Vagina (tissue), 2 donors: Measurements from ENCODE around the gene CD109. TPM values are rescaled to one million over a fixed set of nuclear protein-coding genes. Genes with fewer than 3 reads are reported as not detected.

Experiments
- DNase-seq, 2 donors: peaks; one replicate each; pipeline ENCODE4 v3.0.0-alpha.2; 2017; ENCODE audit errors: extremely low spot score in 2 of 2
- H3K27ac ChIP-seq: fragments of 200-600 bp; sonication (generic); one replicate; pipeline ENCODE4 v1.5.1; 2019
- H3K27me3 ChIP-seq: fragments of 200-600 bp; sonication (generic); one replicate; pipeline ENCODE4 v1.5.1; 2019
- H3K36me3 ChIP-seq, 2 donors: fragments of 200-600 bp; sonication (generic); one replicate each; pipeline ENCODE4 v1.5.1; 2017 to 2019
- H3K4me1 ChIP-seq: fragments of 200-600 bp; sonication (generic); one replicate; pipeline ENCODE4 v1.5.1; 2019
- H3K4me3 ChIP-seq, 2 donors: fragments of 200-600 bp; sonication (generic); 1 replicate in 1 of 2; 2 replicates in 1 of 2; pipeline ENCODE4 v1.5.1; 2016 to 2019
- H3K9me3 ChIP-seq: fragments of 200-600 bp; sonication (generic); one replicate; pipeline ENCODE4 v1.5.1; 2019
- CTCF ChIP-seq, 3 experiments: fragments of 450-650 bp in 2 of 3; fragments of 200-600 bp in 1 of 3; sonication (generic) in 1 of 3; IDR thresholded peaks; one replicate each; pipeline ENCODE4 v1.5.1; 2017 to 2019; ENCODE audit warnings: antibody characterized with exemption in 3 of 3, mild to moderate bottlenecking in 2 of 3, moderate library complexity in 2 of 3
- POLR2A ChIP-seq, 2 donors: fragments of 450-650 bp; IDR thresholded peaks; one replicate each; pipeline ENCODE4 v1.6.1; 2017; ENCODE audit warnings: antibody characterized with exemption in 2 of 2, mild to moderate bottlenecking in 2 of 2, moderate library complexity in 2 of 2
- POLR2AphosphoS5 ChIP-seq, 2 donors: sonication (generic); formaldehyde crosslinking; IDR thresholded peaks; one replicate each; pipeline ENCODE4 v1.9.0; 2017; ENCODE audit warnings: antibody characterized with exemption in 2 of 2, mild to moderate bottlenecking in 2 of 2, low read depth in 1 of 2; ENCODE audit not compliant: insufficient read depth in 1 of 2
- intact Hi-C: fragments of 100-400 bp; cut with DNase I; formaldehyde crosslinking; loops from one replicate; pipeline ENCODE4 v1.15.1; 2023
- total RNA-seq: library from RNA; depleted of rRNA; stranded (reverse); fragments of >200 nt; gene quantifications from one replicate; pipeline ENCODE4 v1.2.3, GENCODE V29; 2016

CD109 gene
- total RNA-seq, 1 donor from 2014 or later: 29.0 TPM

- TF ChIP-seq POLR2AphosphoS5 (IDR thresholded peaks at IDR 0.05; ENCODE audit: insufficient read depth in 1 of 2, low read depth in 1 of 2) (no peak), CTCF (IDR thresholded peaks at IDR 0.05) (no peak), POLR2A (IDR thresholded peaks at IDR 0.05) (no peak)
- no peak overlapping the region for H3K4me3 ChIP-seq
- no peak for DNase-seq
- no peaks in the 10 kb centered on the region for H3K4me1 ChIP-seq
- intact Hi-C loops: no loop called here
- no peaks in the 10 kb centered on the region for H3K36me3 ChIP-seq
- H3K9me3 ChIP-seq: no peaks in the 10 kb centered on the region
- no peak overlapping the region for H3K27ac ChIP-seq
- H3K27me3 ChIP-seq: no peaks in the 10 kb centered on the region
Observed at GRCh38 chr6:73867411-73867810, 171.4 kb downstream of the CD109 start.

- Histone ChIP-seq H3K4me1 (no peaks in the 10 kb centered on the region), H3K36me3 (no peaks in the 10 kb centered on the region), H3K27me3 (no peaks in the 10 kb centered on the region), H3K9me3 (no peaks in the 10 kb centered on the region), H3K27ac (no peak overlapping the region), H3K4me3 (no peak overlapping the region)
- TF ChIP-seq CTCF (IDR thresholded peaks at IDR 0.05): no peak
- peak in 1 of 2 donors; percentile 31 for TF ChIP-seq POLR2AphosphoS5 (IDR thresholded peaks at IDR 0.05; ENCODE audit: insufficient read depth in 1 of 2, low read depth in 1 of 2)
- no peak for TF ChIP-seq POLR2A (IDR thresholded peaks at IDR 0.05)
- intact Hi-C loops: no loop called here
- DNase-seq: no peak
Observed at GRCh38 chr6:73870907-73871306, 174.9 kb downstream of the CD109 start.

GRCh38 chr6:73873081-73873480 is 177.1 kb downstream of the CD109 start:
- H3K27me3 ChIP-seq: no peaks in the 10 kb centered on the region
- H3K27ac ChIP-seq: no peak overlapping the region
- H3K9me3 ChIP-seq: no peaks in the 10 kb centered on the region
- no peaks in the 10 kb centered on the region for H3K36me3 ChIP-seq
- intact Hi-C loops: no loop called here
- no peak overlapping the region for H3K4me3 ChIP-seq
- DNase-seq: no peak
- H3K4me1 ChIP-seq: no peaks in the 10 kb centered on the region
- no peak for TF ChIP-seq POLR2AphosphoS5 (IDR thresholded peaks at IDR 0.05; ENCODE audit: insufficient read depth in 1 of 2, low read depth in 1 of 2)
- no peak for TF ChIP-seq CTCF (IDR thresholded peaks at IDR 0.05)
- no peak for TF ChIP-seq POLR2A (IDR thresholded peaks at IDR 0.05)

Other genes starting within 250 kb of the CD109 start
- 8.3 TPM for gene CGAS, start 243.9 kb upstream of the CD109 start, total RNA-seq
- 26.0 TPM for gene MTO1, start 234.5 kb upstream of the CD109 start, total RNA-seq
- 8,108 TPM for gene EEF1A1, start 175.2 kb upstream of the CD109 start, total RNA-seq
- 10.1 TPM for gene SLC17A5, start 42.2 kb upstream of the CD109 start, total RNA-seq